ENCODE measurements around the gene ATP6V0D1.
A peak's percentile ranks its signal among the peaks of the same experiment; 100 is the strongest.

Gene ATP6V0D1

DNA sequence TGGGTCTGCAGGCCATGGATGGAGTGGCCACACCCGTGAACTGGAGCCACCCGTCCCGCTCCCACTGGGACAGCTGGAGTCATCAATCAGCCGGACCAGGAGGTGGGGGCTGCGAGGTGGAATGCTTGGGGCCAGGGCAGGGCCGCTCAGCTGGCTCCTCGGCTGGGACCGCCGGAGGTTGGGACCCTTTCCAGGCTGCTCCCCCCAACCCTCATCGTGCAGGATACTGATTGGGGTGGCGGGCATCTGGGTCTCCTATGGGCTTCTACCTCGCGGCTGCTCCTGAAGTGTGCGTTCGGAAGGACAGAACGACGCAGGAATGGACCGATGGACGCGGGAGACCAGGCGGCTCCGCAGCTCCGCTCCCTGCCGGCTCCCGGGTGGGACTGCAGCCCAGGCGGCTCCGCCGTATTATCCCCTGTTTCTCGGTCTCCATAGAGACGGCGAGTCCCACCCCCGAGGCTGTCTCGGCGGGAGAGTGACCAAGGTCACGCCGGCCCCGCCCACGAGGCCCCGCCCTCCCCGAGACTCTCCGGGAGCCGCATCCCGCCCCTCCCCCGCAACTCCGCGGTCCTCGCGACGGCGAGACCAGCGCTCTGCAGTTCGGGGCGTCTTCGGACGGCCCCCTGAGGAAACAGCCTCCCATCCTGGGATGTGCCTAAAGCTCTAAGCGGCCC is 87.7 kb downstream of the ATP6V0D1 start, which contains the start of gene TPPP3:
Gene TPPP3 (minus strand): TSS at position 388 of the 677 bp plus-strand sequence. CDS start 2,387 bp downstream, outside the sequence.
- DNase-seq (ENCODE audit: low read depth), result peak; percentile 80

DNA sequence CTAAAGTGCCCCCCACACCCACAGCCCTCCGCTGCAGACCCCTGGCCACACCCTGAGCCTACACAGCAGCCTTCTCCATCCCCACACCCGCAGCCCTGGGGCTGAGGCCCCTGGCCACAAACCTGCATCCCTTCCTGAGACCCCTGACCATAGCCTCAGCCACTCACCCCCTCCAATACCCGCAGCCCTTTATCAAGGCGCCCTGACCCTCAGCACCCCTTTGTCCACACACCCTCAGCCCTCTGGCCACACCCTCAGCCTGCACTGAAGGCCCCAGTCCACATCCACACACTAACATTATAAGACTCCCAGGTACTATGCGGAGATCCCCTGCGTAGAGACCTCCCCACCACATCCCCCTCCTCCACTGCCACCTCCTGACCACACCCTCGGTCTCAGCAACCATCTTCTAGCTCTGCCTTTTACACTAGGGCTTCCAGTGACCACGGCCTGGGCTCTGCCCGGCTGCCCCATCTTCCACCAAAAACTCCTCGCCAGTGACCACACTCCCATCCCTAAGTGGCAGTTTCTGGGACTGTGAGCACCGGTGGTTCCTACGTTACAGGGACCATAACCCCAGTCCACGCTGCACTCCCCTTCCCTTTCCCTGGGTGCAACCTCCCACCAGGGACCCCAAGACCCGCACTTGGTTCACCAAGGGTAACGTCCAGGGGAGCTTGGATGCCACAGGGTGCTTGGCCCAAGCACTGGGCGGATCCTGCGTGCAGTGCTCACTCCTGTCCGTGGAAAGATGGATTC is 88.5 kb downstream of the ATP6V0D1 start:
- no peak for DNase-seq (ENCODE audit: low read depth)

DNA sequence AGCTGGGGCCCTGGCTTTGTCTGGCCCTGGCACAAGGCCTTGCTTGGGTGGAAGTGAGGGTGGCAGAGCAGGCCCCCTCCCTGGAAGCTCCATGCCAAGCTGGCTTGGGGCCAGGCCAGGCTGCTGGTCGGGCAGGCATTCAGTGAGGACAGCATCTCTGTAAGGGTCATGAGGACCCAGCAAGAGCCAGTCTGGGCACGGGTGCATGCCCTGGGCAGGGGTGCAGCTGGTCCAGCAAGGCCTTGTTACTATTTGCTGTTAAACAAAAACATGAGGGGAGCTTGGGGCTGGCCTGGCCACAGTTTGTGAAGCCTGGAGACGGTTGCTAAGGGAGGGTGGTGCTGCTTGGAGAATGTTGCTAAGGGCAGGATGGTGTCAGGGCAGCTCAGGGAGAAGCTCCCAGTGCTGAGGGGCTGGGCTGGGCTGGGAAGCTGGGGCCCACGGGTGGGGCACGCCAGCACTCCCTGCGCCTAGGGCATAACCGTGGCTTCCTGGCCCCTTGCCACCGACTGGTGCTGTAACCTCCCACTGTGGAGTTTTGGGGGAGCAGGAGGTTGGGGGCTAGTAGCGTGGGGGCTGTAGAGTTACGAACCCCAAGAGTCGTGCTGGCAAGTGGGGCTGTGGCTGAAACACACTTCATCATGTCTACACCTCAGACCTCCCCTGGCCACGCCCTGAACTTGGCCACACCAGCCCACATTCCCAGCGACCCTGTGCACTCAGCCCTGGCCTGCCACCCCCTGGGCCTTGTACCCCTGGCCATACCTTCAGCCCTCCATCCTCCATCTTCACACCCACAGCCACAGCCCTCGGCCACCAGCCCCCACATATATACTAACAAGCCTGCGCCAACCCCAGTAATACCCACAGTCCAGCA is 89.3 kb downstream of the ATP6V0D1 start:
- no peak for DNase-seq (ENCODE audit: low read depth)

DNA sequence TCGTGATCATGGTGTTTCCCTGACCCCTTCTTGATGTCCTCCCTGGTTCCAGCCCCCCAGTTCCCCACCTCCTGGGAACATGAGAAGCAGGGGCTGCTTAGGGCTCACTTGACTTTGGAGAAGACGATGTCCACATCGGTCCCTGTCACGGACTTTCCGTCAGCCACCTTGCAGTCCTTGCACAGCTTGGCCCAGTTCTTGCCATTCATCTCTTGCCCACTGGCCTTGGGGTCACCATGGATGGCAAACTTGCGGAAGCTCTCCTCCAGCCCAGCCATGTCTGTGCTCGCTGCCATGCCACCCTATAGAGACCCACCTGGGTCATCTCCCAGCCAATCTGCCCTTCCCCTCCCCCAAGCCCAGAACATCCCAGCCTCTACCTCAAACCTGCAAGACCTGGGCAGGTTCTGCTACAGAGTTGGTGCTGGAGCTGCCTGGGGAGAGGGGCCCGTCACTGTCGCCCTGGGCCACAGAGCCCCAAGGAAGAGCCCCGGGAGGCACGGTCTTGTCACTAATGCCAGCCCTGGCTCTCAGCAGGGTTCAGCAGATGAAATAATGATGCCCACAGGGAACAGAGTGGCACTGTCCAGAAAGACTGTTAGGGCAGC is 90.0 kb downstream of the ATP6V0D1 start:
- no peak for DNase-seq (ENCODE audit: low read depth)

DNA sequence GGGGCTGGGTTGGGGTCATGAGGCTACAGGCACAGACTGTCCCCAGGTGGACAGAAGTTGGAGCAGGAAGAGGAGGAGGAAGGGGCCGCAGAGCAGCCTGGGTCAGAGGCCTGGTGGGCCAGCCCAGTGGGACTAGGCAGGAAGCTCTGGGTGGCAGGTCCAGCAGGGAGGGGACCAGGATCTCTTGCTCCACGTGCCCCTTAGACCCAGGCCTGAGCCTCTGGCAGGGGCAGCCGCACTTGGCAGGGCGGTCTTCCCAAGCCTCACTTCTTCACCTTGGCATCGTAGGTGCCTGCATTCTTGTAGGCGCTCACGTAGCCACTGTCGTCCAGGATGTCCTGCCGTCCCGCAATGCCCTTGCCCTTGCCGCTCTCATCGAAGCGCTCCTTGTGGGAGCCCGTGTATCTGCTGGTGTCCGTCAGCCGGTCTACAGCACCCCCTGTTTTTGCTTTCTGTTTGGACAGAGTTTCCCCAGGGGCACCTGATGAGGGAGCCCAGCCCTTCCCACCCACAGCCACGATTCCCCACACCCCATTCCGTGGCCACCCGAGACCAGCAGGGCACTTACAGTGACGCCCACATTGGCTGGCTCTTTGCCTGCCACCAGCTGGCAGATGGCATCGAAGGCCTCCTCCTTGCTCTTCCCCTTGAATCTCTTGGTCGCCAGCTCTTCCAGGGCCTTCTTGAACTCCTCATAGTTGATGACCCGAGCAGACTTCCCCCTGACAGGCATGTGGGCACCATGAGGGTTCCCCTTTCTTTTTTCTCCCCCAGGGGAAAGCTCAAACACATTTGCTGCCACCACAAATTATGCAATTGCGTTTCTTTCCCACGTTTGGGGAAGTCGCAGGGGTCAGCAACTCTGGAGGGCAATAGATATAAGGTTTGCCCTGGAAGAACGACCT is 90.8 kb downstream of the ATP6V0D1 start:
- DNase-seq (ENCODE audit: low read depth), result no peak

DNA sequence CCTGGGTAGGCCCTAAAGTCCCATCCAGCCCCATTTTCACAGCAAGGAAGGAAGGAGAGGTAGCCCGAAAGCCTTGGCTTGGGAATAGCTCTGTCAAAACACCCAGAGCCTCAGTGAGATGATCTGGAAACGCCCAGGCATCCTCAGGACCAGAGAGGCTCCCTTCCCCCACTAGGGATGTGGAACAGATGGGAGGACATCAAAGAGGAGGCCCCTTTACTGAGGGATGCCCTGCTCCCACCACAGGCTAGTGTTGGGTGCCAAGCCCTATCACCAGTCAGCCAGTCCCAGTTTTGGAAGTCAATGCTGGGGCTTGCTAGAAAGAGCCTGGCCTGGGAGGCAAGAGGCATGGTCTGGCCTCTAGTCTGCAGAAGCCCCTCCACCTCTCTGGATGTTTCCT is 92.4 kb downstream of the ATP6V0D1 start:
- no peak for DNase-seq (ENCODE audit: low read depth)

DNA sequence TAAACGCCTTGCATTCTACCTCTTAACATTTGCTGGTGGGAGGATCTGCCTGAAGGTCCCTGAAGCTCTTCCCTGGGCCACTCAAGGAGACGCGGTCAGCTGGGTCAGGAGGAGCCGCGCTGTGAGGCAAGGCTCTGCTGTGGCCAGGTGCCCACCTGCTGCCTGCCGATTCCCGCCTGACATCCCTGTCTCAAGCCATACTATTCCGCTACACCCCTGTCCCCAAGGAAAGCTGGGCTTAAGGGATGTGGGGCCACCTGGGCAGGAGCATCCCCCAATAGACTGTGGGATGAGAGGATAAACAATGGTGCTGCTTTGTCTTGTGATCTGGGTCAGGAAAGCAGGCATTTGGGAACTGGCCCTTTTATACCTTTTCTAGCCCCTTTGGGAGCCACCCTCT is 92.8 kb downstream of the ATP6V0D1 start:
- no peak for DNase-seq (ENCODE audit: low read depth)
